Lower leg skin (tissue), 3 donors: ENCODE measurements around the gene MIER2.

Experiments
- POLR2A ChIP-seq, 2 donors: fragments of 450-650 bp; IDR thresholded peaks; one replicate each; pipeline ENCODE4 v1.6.1; 2016 to 2017; ENCODE audit warnings: antibody characterized with exemption in 2 of 2, mild to moderate bottlenecking in 1 of 2, moderate library complexity in 1 of 2
- TF ChIP-seq, protein P1 (sequence below), 3 donors: fragments of 450-650 bp; IDR thresholded peaks; one replicate each; pipeline ENCODE4 v1.5.1; 2016; ENCODE audit warnings: antibody characterized with exemption in 3 of 3, mild to moderate bottlenecking in 3 of 3, moderate library complexity in 2 of 3

DNA sequence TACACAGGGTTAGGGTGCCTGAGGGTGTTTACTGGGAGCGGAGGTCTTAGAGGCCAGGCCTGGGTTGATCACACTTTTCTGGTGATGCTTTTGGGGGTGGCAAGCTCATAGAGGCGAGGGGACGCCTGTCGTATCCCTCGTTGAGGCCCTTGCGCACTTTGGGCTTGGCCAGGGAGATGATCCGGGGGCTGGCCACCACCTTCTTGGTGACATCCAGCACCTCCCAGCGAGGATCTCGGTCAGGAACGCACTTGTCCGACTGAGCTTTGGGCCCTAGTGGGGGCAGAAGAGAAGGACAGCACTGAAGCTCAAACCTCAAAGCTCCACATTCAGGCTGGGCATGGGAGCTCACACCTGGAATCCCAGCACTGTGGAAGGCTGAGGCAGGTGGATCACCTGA, 17.6 kb upstream of the MIER2 start:
- no peak for TF ChIP-seq POLR2A (IDR thresholded peaks at IDR 0.05)
- TF ChIP-seq, protein P1, sequence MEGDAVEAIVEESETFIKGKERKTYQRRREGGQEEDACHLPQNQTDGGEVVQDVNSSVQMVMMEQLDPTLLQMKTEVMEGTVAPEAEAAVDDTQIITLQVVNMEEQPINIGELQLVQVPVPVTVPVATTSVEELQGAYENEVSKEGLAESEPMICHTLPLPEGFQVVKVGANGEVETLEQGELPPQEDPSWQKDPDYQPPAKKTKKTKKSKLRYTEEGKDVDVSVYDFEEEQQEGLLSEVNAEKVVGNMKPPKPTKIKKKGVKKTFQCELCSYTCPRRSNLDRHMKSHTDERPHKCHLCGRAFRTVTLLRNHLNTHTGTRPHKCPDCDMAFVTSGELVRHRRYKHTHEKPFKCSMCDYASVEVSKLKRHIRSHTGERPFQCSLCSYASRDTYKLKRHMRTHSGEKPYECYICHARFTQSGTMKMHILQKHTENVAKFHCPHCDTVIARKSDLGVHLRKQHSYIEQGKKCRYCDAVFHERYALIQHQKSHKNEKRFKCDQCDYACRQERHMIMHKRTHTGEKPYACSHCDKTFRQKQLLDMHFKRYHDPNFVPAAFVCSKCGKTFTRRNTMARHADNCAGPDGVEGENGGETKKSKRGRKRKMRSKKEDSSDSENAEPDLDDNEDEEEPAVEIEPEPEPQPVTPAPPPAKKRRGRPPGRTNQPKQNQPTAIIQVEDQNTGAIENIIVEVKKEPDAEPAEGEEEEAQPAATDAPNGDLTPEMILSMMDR (IDR thresholded peaks at IDR 0.05): no peak
